PFSK-1 (cell line): ENCODE results near the gene PPP6C.

ENCODE experiments used
- POLR2AphosphoS5 ChIP-seq: IDR thresholded peaks from 2 replicates; pipeline ENCODE4 v1.6.1; 2012; ENCODE audit warnings: low read depth, mild to moderate bottlenecking, control low read depth, low read length, moderate library complexity
- SIN3A ChIP-seq: IDR thresholded peaks from 2 replicates; pipeline ENCODE4 v1.6.1; 2012; ENCODE audit warnings: mild to moderate bottlenecking, low read length, moderate library complexity, borderline replicate concordance; ENCODE audit not compliant: insufficient read depth
- TAF1 ChIP-seq: IDR thresholded peaks from 2 replicates; pipeline ENCODE4 v1.6.1; 2012; ENCODE audit warnings: low read length, control low read depth, borderline replicate concordance; ENCODE audit not compliant: insufficient read depth
- TF ChIP-seq, protein P1 (sequence below), 2 experiments: IDR thresholded peaks; 2 replicates each; pipeline versions ENCODE4 v1.6.1 to v1.8.0; 2011 to 2012; ENCODE audit warnings: low read depth in 2 of 2, low read length in 2 of 2, control low read depth in 1 of 2, inconsistent platforms in 1 of 2, mild to moderate bottlenecking in 1 of 2, moderate library complexity in 1 of 2; ENCODE audit not compliant: insufficient read depth in 1 of 2

DNA sequence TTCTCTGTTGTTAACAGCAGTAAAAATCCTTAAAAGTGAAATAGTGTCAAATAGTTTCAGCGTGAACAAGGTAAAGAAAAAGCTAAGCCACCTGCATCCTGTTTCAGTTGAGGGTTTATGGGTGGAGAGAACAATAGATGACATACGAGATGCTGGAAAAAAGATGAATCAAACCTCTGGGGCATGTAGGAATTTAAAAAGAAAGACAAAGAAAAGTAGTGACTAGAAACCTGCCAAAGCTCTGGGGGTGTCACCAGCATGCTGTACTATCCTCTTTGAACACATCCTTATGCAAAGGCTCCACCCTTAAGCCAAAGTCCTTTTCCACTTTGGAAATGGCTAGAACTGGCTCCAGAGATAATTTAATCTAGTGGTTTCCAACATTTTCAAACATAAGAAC, 68.5 kb downstream of the PPP6C start:
- no peak for TF ChIP-seq SIN3A
- no peak for TF ChIP-seq POLR2AphosphoS5
- TF ChIP-seq, protein P1, sequence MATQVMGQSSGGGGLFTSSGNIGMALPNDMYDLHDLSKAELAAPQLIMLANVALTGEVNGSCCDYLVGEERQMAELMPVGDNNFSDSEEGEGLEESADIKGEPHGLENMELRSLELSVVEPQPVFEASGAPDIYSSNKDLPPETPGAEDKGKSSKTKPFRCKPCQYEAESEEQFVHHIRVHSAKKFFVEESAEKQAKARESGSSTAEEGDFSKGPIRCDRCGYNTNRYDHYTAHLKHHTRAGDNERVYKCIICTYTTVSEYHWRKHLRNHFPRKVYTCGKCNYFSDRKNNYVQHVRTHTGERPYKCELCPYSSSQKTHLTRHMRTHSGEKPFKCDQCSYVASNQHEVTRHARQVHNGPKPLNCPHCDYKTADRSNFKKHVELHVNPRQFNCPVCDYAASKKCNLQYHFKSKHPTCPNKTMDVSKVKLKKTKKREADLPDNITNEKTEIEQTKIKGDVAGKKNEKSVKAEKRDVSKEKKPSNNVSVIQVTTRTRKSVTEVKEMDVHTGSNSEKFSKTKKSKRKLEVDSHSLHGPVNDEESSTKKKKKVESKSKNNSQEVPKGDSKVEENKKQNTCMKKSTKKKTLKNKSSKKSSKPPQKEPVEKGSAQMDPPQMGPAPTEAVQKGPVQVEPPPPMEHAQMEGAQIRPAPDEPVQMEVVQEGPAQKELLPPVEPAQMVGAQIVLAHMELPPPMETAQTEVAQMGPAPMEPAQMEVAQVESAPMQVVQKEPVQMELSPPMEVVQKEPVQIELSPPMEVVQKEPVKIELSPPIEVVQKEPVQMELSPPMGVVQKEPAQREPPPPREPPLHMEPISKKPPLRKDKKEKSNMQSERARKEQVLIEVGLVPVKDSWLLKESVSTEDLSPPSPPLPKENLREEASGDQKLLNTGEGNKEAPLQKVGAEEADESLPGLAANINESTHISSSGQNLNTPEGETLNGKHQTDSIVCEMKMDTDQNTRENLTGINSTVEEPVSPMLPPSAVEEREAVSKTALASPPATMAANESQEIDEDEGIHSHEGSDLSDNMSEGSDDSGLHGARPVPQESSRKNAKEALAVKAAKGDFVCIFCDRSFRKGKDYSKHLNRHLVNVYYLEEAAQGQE (IDR thresholded peaks at IDR 0.05; ENCODE audit: insufficient read depth in 1 of 2, low read depth in 2 of 2, low read length in 2 of 2), result no peak
- no peak for TF ChIP-seq TAF1
